IMR-90 (cell line): ENCODE results near the gene MYO9B. TPM values are rescaled to one million over a fixed set of nuclear protein-coding genes. Genes with fewer than 3 reads are reported as not detected.

Experiments
- ATAC-seq: fragments of 200-7000 bp; cut with Tn5 transposase; 2 replicates; pipeline ENCODE4 v1.9.1; 2020; ENCODE audit warnings: low read depth, mild to moderate bottlenecking, moderate library complexity
- BruUV-seq: library from RNA; stranded (reverse); fragments of 400-500 nt; replicated peaks from 2 replicates; lab custom pipeline; 2021; lab: Mats Ljungman, UMichigan
- CTCF ChIA-PET: fragments of 300-600 bp; formaldehyde crosslinking; extraction: SDS; loops from one replicate; lab custom pipeline; 2021; ENCODE audit warnings: antibody characterized with exemption; lab: Yijun Ruan, JAX
- POLR2A ChIA-PET: fragments of 300-600 bp; sonication (Branson Sonifier 250); formaldehyde crosslinking; loops from one replicate; lab custom pipeline; 2022; ENCODE audit warnings: antibody characterized with exemption; ENCODE audit not compliant: unreplicated experiment; lab: Charles Lee
- DNase-seq: peaks from one replicate; pipeline ENCODE4 v3.0.0; 2013
- H2AFZ ChIP-seq: replicated peaks from 2 replicates; pipeline ENCODE3; 2013; ENCODE audit warnings: low read length, mild to moderate bottlenecking; ENCODE audit not compliant: poor library complexity
- H2AK5ac ChIP-seq: 2 replicates; pipeline ENCODE4 v1.6.1; 2013; ENCODE audit warnings: low read depth, low read length, inconsistent platforms
- H2AK9ac ChIP-seq: replicated peaks from 2 replicates; pipeline ENCODE3; 2013; ENCODE audit warnings: mild to moderate bottlenecking, low read depth, low read length, moderate library complexity; ENCODE audit not compliant: poor library complexity
- H2BK120ac ChIP-seq: 2 replicates; pipeline ENCODE4 v1.6.1; 2013; ENCODE audit warnings: low read depth, low read length, inconsistent platforms
- H2BK15ac ChIP-seq: 3 replicates; pipeline ENCODE4 v1.6.1; 2013; ENCODE audit warnings: low read depth, low read length, inconsistent platforms
- H2BK20ac ChIP-seq: 2 replicates; pipeline ENCODE4 v1.6.1; 2013; ENCODE audit warnings: low read depth, mild to moderate bottlenecking, inconsistent platforms, low read length, moderate library complexity
- H2BK5ac ChIP-seq: 2 replicates; pipeline ENCODE4 v1.6.1; 2013; ENCODE audit warnings: mild to moderate bottlenecking, low read depth, low read length, inconsistent platforms; ENCODE audit not compliant: poor library complexity, severe bottlenecking
- H3K14ac ChIP-seq: replicated peaks from 2 replicates; pipeline ENCODE4 v1.6.1; 2013; ENCODE audit warnings: low read depth, low read length, inconsistent platforms
- H3K18ac ChIP-seq: 2 replicates; pipeline ENCODE4 v1.6.1; 2013; ENCODE audit warnings: low read depth, low read length, control low read depth
- H3K23ac ChIP-seq: 2 replicates; pipeline ENCODE4 v1.6.1; 2013; ENCODE audit warnings: low read depth, low read length, inconsistent platforms
- H3K27ac ChIP-seq: 2 replicates; pipeline ENCODE4 v1.5.1; 2013; ENCODE audit warnings: mild to moderate bottlenecking, control low read depth, low read length; ENCODE audit not compliant: insufficient read depth
- H3K27me3 ChIP-seq: 2 replicates; pipeline ENCODE4 v1.6.1; 2013; ENCODE audit warnings: low read length; ENCODE audit not compliant: control insufficient read depth, insufficient read depth
- H3K36me3 ChIP-seq: 2 replicates; pipeline ENCODE4 v1.6.1; 2013; ENCODE audit warnings: low read length, mixed read lengths; ENCODE audit not compliant: control insufficient read depth, insufficient read depth
- H3K4ac ChIP-seq: 2 replicates; pipeline ENCODE4 v1.6.1; 2013; ENCODE audit warnings: low read depth, low read length, inconsistent platforms
- H3K4me1 ChIP-seq: 2 replicates; pipeline ENCODE4 v1.6.1; 2013; ENCODE audit warnings: low read length, mixed read lengths; ENCODE audit not compliant: control insufficient read depth, insufficient read depth
- H3K4me2 ChIP-seq: 2 replicates; pipeline ENCODE4 v1.6.1; 2013; ENCODE audit warnings: low read depth, mild to moderate bottlenecking, control low read depth, low read length, moderate library complexity
- H3K4me3 ChIP-seq: 2 replicates; pipeline ENCODE4 v1.5.1; 2013; ENCODE audit warnings: low read depth, mild to moderate bottlenecking, control low read depth, low read length, moderate library complexity; ENCODE audit not compliant: insufficient read depth
- H3K56ac ChIP-seq: 2 replicates; pipeline ENCODE4 v1.6.1; 2013; ENCODE audit warnings: low read length, inconsistent platforms; ENCODE audit not compliant: insufficient read depth; ENCODE audit errors: extremely low read depth
- H3K79me1 ChIP-seq, 2 experiments: 2 replicates each; pipeline ENCODE4 v1.6.1; 2013; ENCODE audit warnings: low read length in 2 of 2, inconsistent platforms in 1 of 2, low read depth in 1 of 2
- H3K9ac ChIP-seq: 2 replicates; pipeline ENCODE4 v1.6.1; 2013; ENCODE audit warnings: low read depth, low read length, control low read depth
- H3K9me1 ChIP-seq: 2 replicates; pipeline ENCODE4 v1.6.1; 2013; ENCODE audit warnings: low read length, inconsistent platforms; ENCODE audit not compliant: insufficient read depth
- H3K9me3 ChIP-seq: 2 replicates; pipeline ENCODE4 v1.6.1; 2013; ENCODE audit warnings: low read length; ENCODE audit not compliant: control insufficient read depth, insufficient read depth
- H4K20me1 ChIP-seq: 2 replicates; pipeline ENCODE4 v1.6.1; 2013; ENCODE audit warnings: low read length, inconsistent platforms; ENCODE audit not compliant: insufficient read depth
- H4K5ac ChIP-seq: 2 replicates; pipeline ENCODE4 v1.6.1; 2013; ENCODE audit warnings: mild to moderate bottlenecking, low read depth, low read length, control low read depth
- H4K8ac ChIP-seq, 2 experiments: 2 replicates each; pipeline ENCODE4 v1.6.1; 2013; ENCODE audit warnings: low read depth in 2 of 2, low read length in 2 of 2, control low read depth in 1 of 2, inconsistent platforms in 1 of 2
- H4K91ac ChIP-seq: 2 replicates; pipeline ENCODE4 v1.6.1; 2013; ENCODE audit warnings: low read depth, low read length, inconsistent platforms; ENCODE audit not compliant: insufficient read depth
- FOS ChIP-seq: fragments of 150-350 bp; IDR thresholded peaks from 2 replicates; pipeline ENCODE4 v1.6.1; 2016; ENCODE audit warnings: low read depth, low read length
- MAFK ChIP-seq: IDR thresholded peaks from 2 replicates; pipeline ENCODE4 v1.6.1; 2012; ENCODE audit warnings: low read depth, low read length, improper control_type of control experiment
- NFE2L2 ChIP-seq: fragments of 150-350 bp; IDR thresholded peaks from 2 replicates; pipeline ENCODE4 v1.6.1; 2016; ENCODE audit warnings: low read depth, mild to moderate bottlenecking, low read length
- RCOR1 ChIP-seq: IDR thresholded peaks from 2 replicates; pipeline ENCODE4 v1.6.1; 2012; ENCODE audit warnings: mild to moderate bottlenecking, low read length, improper control_type of control experiment; ENCODE audit not compliant: insufficient replicate concordance
- RFX5 ChIP-seq: IDR thresholded peaks from 2 replicates; pipeline ENCODE4 v1.8.0; 2012; ENCODE audit warnings: low read depth, mild to moderate bottlenecking, low read length, moderate library complexity
- WGBS, 2 experiments: methylation state at CpG; one replicate each; pipeline versions ENCODE4 v1.1.5 to v1.1.7; 2013; ENCODE audit warnings: missing lambda C conversion rate in 2 of 2; ENCODE audit not compliant: insufficient read length in 1 of 2; ENCODE audit errors: extremely low coverage in 2 of 2; 5-methylcytosine and 5-hydroxymethylcytosine counted together
- dilution Hi-C: fragments of 300-500 bp; cut with HindIII; formaldehyde crosslinking; loops from one replicate; pipeline ENCODE4 v1.14.3; 2018; ENCODE audit warnings: low sequenced_read_pairs; ENCODE audit not compliant: unreplicated experiment
- in situ Hi-C: fragments of 300-500 bp; cut with MboI; formaldehyde crosslinking; loops from 3 replicates; pipeline ENCODE4 v1.14.3; 2019; ENCODE audit warnings: low sequenced_read_pairs, inconsistent platforms, mixed read lengths
- intact Hi-C: fragments of 100-400 bp; cut with micrococcal nuclease; formaldehyde crosslinking; loops from 2 replicates; pipeline ENCODE4 v1.10.0; 2022
- polyA plus RNA-seq, 3 experiments: library from polyadenylated mRNA; depleted of rRNA; stranded (reverse); fragments of >200 nt; gene quantifications; 2 replicates each; pipeline ENCODE4 v1.2.3, GENCODE V29; 2012; ENCODE audit warnings: low replicate concordance in 1 of 3
- total RNA-seq: library from RNA; depleted of rRNA; stranded (reverse); fragments of >200 nt; gene quantifications from 2 replicates; pipeline ENCODE4 v1.2.3, GENCODE V29; 2012
- TF ChIP-seq, protein P1 (sequence below): fragments of 150-350 bp; IDR thresholded peaks from 2 replicates; pipeline ENCODE4 v1.6.1; 2016; ENCODE audit warnings: low read depth, mild to moderate bottlenecking, low read length, moderate library complexity, borderline replicate concordance

Gene MYO9B
- total and polyA plus RNA-seq, 2 of the 4 experiments (the other 2 are of a cell fraction): 61.8 to 77.8 TPM

DNA sequence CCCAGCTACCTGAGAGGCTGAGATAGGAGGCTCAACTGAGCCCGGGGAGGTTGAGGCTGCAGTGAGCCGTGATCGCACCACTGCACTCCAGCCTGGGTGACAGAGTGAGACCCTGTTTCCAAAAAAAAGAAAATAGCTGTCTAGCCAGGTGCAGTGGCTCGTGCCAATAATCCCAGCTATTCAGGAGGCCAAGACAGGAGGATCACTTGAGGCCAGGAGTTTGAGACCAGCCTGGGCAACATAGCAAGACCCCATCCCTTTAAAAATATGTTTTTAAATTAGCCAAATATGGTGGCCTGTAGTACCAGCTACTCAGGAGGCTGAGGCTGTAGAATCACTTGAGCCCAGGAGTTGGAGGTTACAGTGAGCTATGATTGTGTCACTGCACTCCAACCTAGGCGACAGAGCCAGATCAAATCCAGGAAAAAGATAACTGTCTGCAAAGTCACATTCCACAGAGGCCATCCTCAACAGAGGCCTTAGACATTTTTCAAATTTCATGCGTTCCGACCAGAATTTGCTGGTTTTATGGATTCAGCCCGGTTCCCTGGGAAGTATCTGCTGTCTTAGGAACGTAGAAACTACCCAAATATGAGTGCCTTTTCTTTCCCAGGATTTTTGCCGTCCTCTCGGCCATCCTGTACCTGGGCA lies 80.8 kb downstream of the MYO9B start:
- dilution Hi-C loops: no loop called here
- WGBS, 2 experiments: 100% methylated on average over 5 of the region's 11 CpGs; no CpG with 5 or more reads in 1 of the 2 experiments

More for the DNA sequence above, 80.8 kb downstream of the MYO9B start:
- no peaks in the 10 kb centered on the region for H3K4me1 ChIP-seq
- peaks cover 28 to 48% of the 10 kb centered on the region in 2 experiments for H3K79me1 ChIP-seq
- no peak overlapping the region for H2BK120ac ChIP-seq
- no peak overlapping the region for H2AFZ ChIP-seq
- ATAC-seq (no peak), DNase-seq (no peak)
- H3K18ac ChIP-seq: no peak overlapping the region
- H3K36me3 ChIP-seq: peaks cover 73% of the 10 kb centered on the region
- TF ChIP-seq RCOR1: no peak
- TF ChIP-seq FOS: no peak
- no peak for TF ChIP-seq MAFK
- TF ChIP-seq, protein P1, sequence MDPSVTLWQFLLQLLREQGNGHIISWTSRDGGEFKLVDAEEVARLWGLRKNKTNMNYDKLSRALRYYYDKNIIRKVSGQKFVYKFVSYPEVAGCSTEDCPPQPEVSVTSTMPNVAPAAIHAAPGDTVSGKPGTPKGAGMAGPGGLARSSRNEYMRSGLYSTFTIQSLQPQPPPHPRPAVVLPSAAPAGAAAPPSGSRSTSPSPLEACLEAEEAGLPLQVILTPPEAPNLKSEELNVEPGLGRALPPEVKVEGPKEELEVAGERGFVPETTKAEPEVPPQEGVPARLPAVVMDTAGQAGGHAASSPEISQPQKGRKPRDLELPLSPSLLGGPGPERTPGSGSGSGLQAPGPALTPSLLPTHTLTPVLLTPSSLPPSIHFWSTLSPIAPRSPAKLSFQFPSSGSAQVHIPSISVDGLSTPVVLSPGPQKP: no peak
- TF ChIP-seq NFE2L2: no peak
- no peak for TF ChIP-seq RFX5
- no peak overlapping the region for H4K91ac ChIP-seq
- no peak overlapping the region for H2AK5ac ChIP-seq
- H4K20me1 ChIP-seq: peaks cover 3% of the 10 kb centered on the region; the same call in 1 of the 2 replicates
- H2AK9ac ChIP-seq: no peak overlapping the region
- H3K14ac ChIP-seq: no peak overlapping the region
- no peak overlapping the region for H4K8ac ChIP-seq
- H2BK20ac ChIP-seq: no peak overlapping the region
- H3K56ac ChIP-seq: no peak overlapping the region
- no peak overlapping the region for H2BK5ac ChIP-seq
- BruUV-seq: no TSS peak
- no peaks in the 10 kb centered on the region for H3K27me3 ChIP-seq
- H3K9ac ChIP-seq: no peak overlapping the region
- 0 out of 2 replicates have a peak, but pooled peaks cover 7% of the 10 kb centered on the region for H3K9me1 ChIP-seq
- ChIA-PET CTCF (no interaction called here), POLR2A (no interaction called here)
- no peak overlapping the region for H3K4me3 ChIP-seq
- in situ Hi-C loops: no loop called here
- no peak overlapping the region for H2BK15ac ChIP-seq
- H3K23ac ChIP-seq: no peak overlapping the region
- H3K4me2 ChIP-seq: no peak overlapping the region
- H3K9me3 ChIP-seq: no peaks in the 10 kb centered on the region
- H3K27ac ChIP-seq: no peak overlapping the region
- H3K4ac ChIP-seq: no peak overlapping the region
- H4K5ac ChIP-seq: no peak overlapping the region
- intact Hi-C loops: no loop called here
